NCI-H2081 treated with DMSO at 0.1 percent for 48 hours (cell line): ENCODE results near the gene CBX8.
"Not testable (repeated sequence)": the region's sequence is repeated elsewhere in the genome, so short reads cannot be mapped to it uniquely, and the experiment has no call there.

Source experiments
- DNase-seq: peaks from one replicate; lab custom pipeline; 2025; lab: John Stamatoyannopoulos, UW

The CBX8 gene

GRCh38 chr17:79779084-79779529, 17.8 kb downstream of the CBX8 start:
- DNase-seq: no peak

DNA sequence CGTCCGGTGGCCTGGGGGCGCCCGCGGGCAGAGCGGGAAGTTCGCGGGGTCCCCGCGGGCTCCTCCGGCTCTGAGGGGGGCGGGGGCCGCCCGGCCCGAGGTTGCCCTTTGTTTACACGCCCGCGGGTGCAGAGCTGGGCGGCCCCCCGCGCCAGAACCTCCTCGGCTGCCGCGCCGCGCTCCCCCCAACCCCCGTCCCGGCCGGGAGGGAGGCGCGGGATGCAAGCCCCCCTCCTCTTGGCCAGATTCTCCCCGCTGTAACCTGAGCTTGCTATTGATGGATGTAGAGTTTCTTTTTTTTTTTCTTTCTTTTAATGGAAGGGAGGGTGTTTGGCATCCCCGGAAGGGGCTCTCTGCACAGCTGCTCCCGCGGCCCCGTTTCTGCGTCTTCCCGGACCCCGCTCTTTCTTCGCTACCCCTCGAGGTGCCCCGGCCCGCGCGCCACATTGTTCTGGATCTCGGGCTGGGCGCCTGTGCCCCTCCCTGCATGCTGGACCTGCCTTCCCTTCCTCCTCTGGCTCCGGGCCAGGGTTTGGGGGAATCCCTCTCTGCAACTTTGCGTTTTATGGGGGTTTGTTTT, 18.3 kb downstream of the CBX8 start:
- no peak for DNase-seq

GRCh38 chr17:79777894-79778503, 18.9 kb downstream of the CBX8 start, which contains the start of gene CBX2:
Gene CBX2, plus strand, starts transcription at chr17:79778148. Its CDS starts 88 bp downstream, at chr17:79778236.
- DNase-seq: no peak

DNA sequence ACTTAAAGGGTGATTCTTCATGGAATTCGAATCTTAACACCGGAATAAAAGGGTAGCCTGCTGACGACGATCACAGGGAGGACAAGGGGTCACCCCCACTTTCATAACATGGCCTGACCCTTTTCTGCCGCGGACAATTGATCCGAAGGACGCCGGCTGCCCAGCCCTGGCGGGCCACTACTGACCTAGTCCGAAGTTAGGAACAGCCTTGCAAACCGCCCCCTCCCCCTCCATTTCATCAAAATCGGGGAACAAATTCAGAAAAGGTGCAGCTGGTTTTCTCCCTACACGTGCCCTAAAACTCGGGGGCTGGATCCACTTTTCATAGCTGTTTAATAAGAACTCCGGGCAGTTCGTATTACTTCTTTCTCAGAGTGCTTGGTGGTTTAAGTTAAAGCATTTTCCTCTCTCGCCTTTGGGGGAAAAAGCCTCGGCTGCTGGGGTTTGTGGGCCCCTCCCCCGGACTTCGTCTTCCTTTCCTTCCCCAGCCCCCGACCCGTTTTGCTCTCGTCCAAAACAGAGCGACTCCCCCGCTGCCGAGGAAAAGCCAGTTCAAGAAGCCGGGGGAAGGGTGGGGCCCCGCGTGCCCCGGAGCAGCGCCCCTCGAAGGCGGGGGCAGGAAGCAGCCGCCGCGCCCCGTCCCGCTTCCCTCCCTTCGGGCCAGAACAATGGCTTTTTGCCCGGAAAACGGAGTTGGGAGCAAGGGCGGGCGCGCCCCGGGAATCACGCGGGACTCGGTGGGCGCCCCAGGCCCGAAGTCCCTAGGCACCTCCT, 19.6 kb downstream of the CBX8 start:
- DNase-seq: no peak

DNA sequence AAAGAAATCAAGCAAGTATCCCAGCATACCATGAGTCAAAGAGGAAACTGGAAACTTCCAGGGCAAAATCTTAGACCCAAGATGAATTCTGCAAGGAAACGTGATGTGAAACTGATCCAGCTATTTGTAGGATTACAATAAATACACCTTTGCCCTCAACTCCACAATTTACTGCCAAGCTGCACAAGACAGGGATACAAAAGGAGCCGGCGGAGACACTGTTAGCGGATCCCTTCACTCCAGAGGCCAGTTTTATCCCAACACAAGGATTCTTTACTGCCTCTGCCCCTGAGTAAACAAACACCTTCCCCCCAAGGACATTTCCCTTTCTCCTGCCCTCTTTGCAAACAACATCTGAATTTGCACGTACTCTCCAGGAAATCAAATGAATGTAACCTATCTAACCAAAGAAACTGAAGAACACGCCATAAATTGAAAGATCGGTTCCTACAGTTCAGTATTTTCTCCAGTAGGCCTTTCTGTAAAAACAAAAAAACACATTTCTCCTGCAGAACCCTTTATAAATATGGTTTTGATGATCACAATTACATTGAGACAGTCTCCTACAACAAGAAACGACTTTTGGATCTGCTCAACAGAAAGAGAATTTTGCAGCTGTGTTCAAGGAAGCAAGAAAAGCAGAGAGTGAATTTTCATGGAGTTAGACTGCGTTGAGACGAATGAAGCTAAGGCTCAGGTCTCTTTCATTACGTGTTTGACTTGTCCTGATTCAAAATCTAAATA, 20.3 kb downstream of the CBX8 start:
- no peak for DNase-seq

- no peak for DNase-seq
Observed at GRCh38 chr17:79775632-79776031, 21.2 kb downstream of the CBX8 start.

DNA sequence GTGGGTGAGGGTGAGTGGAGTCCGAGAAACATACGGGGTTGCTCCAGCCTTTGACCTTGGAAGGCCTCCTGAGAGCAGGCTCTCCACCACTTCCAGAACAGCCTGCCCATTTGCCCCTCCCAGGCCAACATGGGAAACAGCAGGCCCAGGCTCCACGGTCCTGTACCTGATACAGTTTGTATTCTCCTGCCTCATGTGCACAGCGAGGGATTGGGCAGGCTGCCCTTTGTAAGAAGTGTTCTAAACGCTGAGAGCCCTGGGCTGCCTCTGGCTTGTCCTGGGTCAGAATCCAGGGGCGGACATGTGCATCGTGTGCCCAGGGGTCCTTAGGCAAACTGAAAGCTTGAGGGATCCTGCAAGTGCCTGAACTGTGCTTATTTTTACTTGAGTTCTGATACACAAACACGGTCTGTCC, 22.3 kb downstream of the CBX8 start:
- DNase-seq: no peak

DNA sequence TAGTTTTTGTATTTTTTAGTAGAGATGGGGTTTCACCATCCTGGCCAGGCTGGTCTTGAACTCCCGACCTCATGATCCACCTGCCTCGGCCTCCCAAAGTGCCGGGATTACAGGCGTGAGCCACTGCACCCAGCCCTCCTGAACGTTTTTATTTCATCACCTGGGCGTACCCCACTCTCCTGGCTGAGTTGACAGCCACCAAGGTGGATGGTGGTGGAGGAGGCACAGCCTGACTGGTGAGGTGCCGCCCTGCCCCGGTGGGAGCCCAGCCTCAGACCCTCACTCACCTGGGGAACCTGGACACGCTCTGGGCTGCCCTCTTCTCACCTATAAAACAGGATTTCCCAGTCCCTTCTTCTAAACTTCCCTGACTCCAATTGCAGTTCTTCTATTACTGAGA, 24.2 kb downstream of the CBX8 start:
- not testable (repeated sequence) for DNase-seq

- DNase-seq: no peak
Observed at GRCh38 chr17:79771276-79771675, 25.6 kb downstream of the CBX8 start.

DNA sequence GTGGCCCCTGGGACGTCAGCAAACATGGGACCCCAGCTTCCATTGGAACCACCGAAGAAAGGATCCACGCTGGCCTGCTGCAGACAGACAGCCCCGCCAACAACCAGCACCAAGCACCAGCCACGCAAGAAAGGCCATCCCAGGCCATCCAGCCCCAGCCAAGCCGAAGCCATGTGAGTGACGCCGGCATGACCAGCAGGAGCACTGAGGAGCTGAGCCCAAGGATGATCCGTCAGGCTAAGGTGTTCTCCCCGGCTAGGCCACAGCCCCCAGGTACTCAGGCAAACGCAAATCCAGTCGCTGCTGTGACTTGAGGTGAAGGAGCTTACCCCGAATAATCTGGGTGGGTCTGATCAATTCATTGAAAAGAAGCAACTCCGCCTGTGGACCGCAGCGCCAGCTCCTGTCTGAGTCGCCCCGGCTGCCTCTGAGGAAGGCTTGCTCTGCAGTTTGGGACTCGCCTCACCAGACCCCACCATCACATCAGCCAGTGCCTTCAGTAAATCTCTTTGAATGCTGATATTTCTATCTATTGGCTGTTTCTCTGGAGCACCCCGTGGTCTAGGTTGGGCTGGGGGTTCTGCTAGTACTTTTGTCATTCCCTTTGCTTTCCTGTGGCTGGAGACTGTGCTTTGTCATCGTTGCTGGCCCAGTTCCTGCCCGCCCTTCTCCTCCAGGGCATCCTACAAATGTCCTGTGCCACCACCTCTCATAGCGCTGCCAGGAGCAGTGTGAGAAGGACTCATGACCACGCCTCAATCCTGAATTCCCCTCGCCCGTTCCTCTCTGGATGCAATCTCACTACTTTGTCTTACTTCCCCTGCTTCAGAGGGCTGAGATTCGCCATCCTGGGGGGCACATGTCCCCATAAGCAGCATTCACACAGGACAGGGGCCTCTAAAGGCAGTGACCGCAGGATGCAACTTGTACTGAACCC, 27.0 kb downstream of the CBX8 start:
- DNase-seq: no peak

DNA sequence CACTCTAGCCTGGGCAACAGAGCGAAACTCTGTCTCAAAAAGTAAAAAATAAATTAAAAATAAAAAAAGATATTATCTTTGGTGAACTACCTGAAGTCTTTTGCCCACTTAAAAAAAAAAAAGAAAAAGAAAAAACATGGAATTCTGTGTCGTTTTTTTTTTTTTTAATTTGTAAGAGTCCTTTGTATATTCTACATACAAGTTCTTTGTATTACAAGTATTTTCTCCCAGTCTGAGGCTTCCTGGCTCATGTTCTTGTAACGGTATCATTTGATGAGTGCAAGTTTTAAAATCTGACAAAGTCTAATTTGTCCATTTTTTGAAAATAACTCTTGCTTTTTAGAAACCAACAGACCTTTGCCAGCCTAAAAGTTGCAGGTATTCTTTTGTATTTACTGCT, 31.2 kb downstream of the CBX8 start:
- no peak for DNase-seq

- DNase-seq: no peak
Observed at GRCh38 chr17:79761894-79762589, 34.8 kb downstream of the CBX8 start.

DNA sequence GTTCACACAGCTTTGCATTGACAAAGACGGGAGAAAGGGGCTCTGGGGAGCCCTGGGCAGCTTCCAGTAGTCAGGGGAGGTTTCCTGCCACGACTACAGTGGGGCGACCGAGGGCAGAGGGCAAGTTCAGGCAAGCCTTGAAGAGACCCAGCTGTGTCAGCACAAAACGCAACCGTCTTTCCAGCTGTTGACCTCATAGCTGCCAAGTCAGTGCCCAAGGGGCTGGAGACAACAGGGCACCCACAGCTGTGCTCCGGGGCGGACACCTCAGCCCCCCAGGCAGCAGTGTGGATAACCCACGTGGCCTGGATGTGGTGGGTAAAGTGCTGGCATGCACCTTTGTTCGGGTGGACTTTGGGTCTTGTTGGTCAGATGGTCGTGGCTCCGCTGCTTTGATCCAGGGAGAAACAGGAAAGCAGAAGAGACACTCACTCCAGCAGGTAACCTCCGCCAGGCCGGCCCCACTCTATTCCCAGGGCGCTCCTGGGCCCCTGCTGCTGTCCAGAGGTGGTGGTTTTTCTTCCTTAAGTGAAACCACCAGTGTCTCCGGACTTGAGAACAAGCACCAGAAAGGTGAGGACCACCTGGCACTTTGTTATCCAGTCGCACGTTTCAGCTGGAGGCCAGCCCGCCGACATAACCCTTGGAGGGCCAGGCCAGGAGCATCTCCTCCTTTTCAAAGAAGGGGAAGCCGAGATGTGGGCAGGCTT, 36.5 kb downstream of the CBX8 start:
- DNase-seq: no peak

- no peak for DNase-seq
Observed at GRCh38 chr17:79758271-79758670, 38.6 kb downstream of the CBX8 start.

DNA sequence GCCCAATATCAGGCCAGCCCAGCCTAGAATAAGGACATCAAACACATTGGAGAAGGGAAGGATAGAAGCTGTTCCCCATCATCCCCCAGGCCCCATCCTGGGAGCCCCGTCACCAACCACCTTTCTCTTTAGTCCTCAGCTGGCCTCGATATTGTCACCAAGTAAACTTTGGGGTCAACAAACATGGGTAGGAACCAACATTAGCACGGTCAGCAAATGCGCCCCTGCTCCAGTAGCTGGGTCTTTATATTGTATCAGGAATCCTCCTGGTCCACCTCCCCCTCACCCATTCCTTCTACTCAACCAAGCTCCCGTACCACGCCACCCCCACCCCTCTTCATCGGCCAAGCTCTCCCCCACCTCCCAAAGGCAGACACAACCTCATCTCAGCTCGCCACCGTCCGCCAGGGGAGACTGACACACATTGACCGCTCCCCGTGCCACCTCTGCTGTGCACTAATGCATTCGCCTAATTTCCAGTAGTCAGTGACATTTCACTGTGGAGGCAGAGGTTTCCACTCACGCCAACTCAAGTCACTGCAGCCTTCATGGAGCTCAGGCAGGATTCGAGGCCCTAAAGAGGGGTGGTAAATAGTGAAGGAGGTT, 39.6 kb downstream of the CBX8 start:
- no peak for DNase-seq

- no peak for DNase-seq
Observed at GRCh38 chr17:79755591-79755990, 41.3 kb downstream of the CBX8 start.

DNA sequence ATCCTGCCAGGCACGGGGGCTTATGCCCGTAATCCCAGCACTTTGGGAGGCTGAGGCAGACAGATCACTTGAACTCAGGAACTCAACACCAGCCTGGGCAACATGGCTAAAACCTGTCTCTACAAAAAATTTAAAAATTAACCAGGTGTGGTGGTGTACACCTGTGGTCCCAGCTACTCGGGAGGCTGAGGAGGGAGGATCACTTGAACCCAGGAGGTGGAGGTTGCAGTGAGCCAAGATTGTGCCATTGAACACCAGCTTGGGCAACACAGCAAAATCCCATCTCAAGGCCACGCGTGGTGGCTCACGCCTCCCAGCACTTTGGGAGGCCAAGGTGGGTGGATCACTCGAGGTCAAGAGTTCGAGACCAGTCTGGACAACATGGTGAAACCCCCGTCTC, 42.0 kb downstream of the CBX8 start:
- DNase-seq: not testable (repeated sequence)

DNA sequence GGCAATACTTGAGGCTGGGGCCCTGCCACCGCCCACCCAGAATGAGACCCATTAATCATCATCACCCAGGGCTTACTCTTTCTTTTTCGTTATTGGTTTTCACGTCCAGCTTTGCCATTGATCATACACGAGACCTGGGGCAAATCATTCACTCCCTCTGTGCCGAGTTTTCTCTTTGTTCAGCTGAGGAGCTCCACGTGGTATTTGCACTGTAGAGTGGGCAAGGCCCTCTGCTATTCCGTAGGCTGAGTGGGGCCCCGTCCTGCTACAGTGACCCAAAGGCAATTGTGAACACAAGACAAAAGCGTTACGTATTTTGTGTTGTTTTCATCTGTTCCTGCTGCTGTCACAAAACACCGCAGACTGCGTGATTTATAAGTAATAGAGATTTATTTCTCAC, 42.5 kb downstream of the CBX8 start:
- DNase-seq: no peak

DNA sequence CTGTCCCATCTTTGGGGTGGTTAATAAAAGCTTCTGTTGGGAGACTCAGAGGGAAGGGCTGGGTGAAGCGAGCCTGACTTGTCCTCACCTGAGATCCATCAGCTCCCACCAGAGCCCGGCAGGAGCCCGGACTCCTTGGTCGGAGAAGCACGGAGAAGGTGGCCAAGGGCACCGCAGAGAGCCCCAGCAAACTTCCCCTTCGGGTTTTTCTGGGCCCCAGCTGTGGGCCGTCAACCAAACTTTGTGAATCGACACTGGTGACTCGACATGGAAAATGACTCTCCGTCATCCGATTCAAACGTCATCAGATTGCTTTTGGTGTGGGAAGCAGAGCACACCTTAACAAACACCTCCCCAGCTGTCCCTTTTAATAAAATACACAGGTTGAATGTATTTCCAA, 44.7 kb downstream of the CBX8 start:
- no peak for DNase-seq
